ENCODE results near the gene DDX19B.

The DDX19B gene

GRCh38 chr16:70381604-70382342 lies 82.8 kb downstream of the DDX19B start:
- Mint-ChIP-seq H3K4me3 (peak overlapping the region; percentile 96), H3K27me3 (no peaks in the 10 kb centered on the region), H3K9me3 (no peaks in the 10 kb centered on the region), H3K4me1 (peaks cover 7% of the 10 kb centered on the region), H3K36me3 (peaks cover 5% of the 10 kb centered on the region), H3K27ac (peak overlapping the region; percentile 87)
- DNase-seq (ENCODE audit: low spot score in 2 of 2) = no peak
- peak; percentile 15 for ATAC-seq (ENCODE audit: low read depth)

- Mint-ChIP-seq H3K4me1 (peaks cover 4% of the 10 kb centered on the region), H3K4me3 (no peak overlapping the region), H3K36me3 (peaks cover 6% of the 10 kb centered on the region), H3K9me3 (no peaks in the 10 kb centered on the region), H3K27me3 (no peaks in the 10 kb centered on the region), H3K27ac (no peak overlapping the region)
- no peak for ATAC-seq (ENCODE audit: low read depth)
- DNase-seq (ENCODE audit: low spot score in 2 of 2) = no peak
Observed at GRCh38 chr16:70383421-70383960, 84.5 kb downstream of the DDX19B start.
